ENCODE data around the gene RAB5B. TPM values are rescaled to one million over a fixed set of nuclear protein-coding genes. Genes with fewer than 3 reads are reported as not detected.

The RAB5B gene
- total and polyA plus RNA-seq, 10 of the 15 experiments (the other 5 are each of a cell fraction or from before 2014, with no cell fraction given), result 7.5 to 149 (median 37.8) TPM

DNA sequence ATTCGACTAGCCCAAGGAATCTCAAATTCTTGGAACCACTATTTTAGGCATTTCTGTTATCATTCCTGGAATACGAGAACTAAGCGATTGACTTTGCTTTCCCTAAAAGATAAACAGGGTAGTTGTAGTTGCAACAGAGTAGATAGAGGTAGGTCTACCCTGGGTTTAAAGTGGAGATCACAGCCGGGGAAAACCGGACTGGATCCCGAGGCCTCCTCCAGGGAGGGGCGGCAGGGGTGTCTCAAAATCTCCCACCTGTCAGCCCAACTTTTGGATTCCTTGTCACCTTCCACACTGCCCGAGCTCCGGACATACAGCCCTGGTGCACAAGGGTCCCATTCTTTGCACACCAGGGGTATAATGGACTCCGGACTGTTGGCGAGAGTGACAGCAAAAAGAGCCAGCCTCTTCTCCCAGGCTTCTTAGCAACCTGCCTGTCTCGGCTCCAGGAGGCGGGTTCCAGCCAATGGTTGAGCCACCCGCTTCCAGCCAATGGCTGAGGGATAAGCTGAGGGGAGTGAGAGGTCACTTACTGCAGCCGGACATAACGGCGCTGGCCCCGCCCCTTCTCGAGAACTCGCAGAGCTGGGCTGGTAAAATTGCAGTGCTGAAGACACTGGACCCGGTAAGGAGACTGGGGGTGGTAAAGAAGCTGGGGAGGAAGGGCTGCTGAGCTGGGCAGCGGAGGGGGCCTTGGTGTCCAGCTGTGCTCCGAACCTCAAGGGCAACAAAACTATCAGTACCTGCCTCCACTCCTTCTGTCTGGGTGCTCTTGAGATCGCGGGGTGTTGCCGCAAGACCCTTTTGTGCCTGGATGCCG is 23.0 kb downstream of the RAB5B start, which contains the start of gene SUOX (continued):
- TF ChIP-seq E4F1 (IDR thresholded peaks at IDR 0.05; ENCODE audit: borderline replicate concordance, partially characterized antibody) (no peak), EED (IDR thresholded peaks at IDR 0.05; ENCODE audit: low read depth) (no peak), NFYA (IDR thresholded peaks at IDR 0.05; ENCODE audit: borderline replicate concordance, low read depth, low read length) (peak; percentile 20; the same call in 1 of the 2 replicates), POLR2AphosphoS5 (IDR thresholded peaks at IDR 0.05; ENCODE audit: low read length) (no peak), ZNF274 (IDR thresholded peaks at IDR 0.05; ENCODE audit: insufficient read depth, insufficient read length) (no peak), LARP7 (IDR thresholded peaks at IDR 0.05) (no peak), RAD21 (IDR thresholded peaks at IDR 0.05; ENCODE audit: insufficient read depth, low read depth, low read length) (no peak), ZNF207 (IDR thresholded peaks at IDR 0.05; ENCODE audit: borderline replicate concordance) (no peak), CREM (IDR thresholded peaks at IDR 0.05; ENCODE audit: low read depth) (no peak), SMAD1 (IDR thresholded peaks at IDR 0.05; ENCODE audit: low read depth, partially characterized antibody) (no peak), KAT2A (conservative IDR thresholded peaks at IDR 0.05; ENCODE audit: control insufficient read depth, low read depth, low read length) (no peak), YBX1 (IDR thresholded peaks at IDR 0.05) (no peak), SKIL (IDR thresholded peaks at IDR 0.05; ENCODE audit: low read depth, poor library complexity, severe bottlenecking) (no peak), ASH2L (IDR thresholded peaks at IDR 0.05; ENCODE audit: borderline replicate concordance, low read depth) (no peak), SREBF2 (IDR thresholded peaks at IDR 0.05; ENCODE audit: low read length) (no peak)
- TF ChIP-seq, protein P1, sequence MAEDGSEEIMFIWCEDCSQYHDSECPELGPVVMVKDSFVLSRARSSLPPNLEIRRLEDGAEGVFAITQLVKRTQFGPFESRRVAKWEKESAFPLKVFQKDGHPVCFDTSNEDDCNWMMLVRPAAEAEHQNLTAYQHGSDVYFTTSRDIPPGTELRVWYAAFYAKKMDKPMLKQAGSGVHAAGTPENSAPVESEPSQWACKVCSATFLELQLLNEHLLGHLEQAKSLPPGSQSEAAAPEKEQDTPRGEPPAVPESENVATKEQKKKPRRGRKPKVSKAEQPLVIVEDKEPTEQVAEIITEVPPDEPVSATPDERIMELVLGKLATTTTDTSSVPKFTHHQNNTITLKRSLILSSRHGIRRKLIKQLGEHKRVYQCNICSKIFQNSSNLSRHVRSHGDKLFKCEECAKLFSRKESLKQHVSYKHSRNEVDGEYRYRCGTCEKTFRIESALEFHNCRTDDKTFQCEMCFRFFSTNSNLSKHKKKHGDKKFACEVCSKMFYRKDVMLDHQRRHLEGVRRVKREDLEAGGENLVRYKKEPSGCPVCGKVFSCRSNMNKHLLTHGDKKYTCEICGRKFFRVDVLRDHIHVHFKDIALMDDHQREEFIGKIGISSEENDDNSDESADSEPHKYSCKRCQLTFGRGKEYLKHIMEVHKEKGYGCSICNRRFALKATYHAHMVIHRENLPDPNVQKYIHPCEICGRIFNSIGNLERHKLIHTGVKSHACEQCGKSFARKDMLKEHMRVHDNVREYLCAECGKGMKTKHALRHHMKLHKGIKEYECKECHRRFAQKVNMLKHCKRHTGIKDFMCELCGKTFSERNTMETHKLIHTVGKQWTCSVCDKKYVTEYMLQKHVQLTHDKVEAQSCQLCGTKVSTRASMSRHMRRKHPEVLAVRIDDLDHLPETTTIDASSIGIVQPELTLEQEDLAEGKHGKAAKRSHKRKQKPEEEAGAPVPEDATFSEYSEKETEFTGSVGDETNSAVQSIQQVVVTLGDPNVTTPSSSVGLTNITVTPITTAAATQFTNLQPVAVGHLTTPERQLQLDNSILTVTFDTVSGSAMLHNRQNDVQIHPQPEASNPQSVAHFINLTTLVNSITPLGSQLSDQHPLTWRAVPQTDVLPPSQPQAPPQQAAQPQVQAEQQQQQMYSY (CRISPR knock-in tag; IDR thresholded peaks at IDR 0.05), result no peak
- TF ChIP-seq, protein P2, sequence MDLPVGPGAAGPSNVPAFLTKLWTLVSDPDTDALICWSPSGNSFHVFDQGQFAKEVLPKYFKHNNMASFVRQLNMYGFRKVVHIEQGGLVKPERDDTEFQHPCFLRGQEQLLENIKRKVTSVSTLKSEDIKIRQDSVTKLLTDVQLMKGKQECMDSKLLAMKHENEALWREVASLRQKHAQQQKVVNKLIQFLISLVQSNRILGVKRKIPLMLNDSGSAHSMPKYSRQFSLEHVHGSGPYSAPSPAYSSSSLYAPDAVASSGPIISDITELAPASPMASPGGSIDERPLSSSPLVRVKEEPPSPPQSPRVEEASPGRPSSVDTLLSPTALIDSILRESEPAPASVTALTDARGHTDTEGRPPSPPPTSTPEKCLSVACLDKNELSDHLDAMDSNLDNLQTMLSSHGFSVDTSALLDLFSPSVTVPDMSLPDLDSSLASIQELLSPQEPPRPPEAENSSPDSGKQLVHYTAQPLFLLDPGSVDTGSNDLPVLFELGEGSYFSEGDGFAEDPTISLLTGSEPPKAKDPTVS (IDR thresholded peaks at IDR 0.05; ENCODE audit: low read depth, low read length), result no peak
- TF ChIP-seq, protein P3, sequence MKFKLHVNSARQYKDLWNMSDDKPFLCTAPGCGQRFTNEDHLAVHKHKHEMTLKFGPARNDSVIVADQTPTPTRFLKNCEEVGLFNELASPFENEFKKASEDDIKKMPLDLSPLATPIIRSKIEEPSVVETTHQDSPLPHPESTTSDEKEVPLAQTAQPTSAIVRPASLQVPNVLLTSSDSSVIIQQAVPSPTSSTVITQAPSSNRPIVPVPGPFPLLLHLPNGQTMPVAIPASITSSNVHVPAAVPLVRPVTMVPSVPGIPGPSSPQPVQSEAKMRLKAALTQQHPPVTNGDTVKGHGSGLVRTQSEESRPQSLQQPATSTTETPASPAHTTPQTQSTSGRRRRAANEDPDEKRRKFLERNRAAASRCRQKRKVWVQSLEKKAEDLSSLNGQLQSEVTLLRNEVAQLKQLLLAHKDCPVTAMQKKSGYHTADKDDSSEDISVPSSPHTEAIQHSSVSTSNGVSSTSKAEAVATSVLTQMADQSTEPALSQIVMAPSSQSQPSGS (IDR thresholded peaks at IDR 0.05; ENCODE audit: low read length), result no peak
